Measurements from ENCODE around the gene SMG9. TPM values are rescaled to one million over a fixed set of nuclear protein-coding genes. Genes with fewer than 3 reads are reported as not detected.
"Not testable (repeated sequence)": the region's sequence is repeated elsewhere in the genome, so short reads cannot be mapped to it uniquely, and the experiment has no call there.

The SMG9 gene
- total and polyA plus RNA-seq, 5 donors, result 11.7 to 21.0 (median 15.3) TPM

GRCh38 chr19:43779820-43780219 lies 25.1 kb upstream of the SMG9 start:
- Histone ChIP-seq H3K4me3 (ENCODE audit: low read length) (no peak overlapping the region), H3K9me3 (ENCODE audit: control insufficient read depth, low read length) (no peaks in the 10 kb centered on the region), H3K27ac (ENCODE audit: low read length) (no peak overlapping the region), H3K27me3 (ENCODE audit: control insufficient read depth, insufficient read depth) (no peaks in the 10 kb centered on the region), H3K4me1 (ENCODE audit: control insufficient read depth, insufficient read depth, low read length) (no peaks in the 10 kb centered on the region)
- ATAC-seq, result no peak
- intact Hi-C loops (cut with DNase I), result loop anchor here in 1 of 4 donors (5.0 kb wide), 1 partner anchor 33 kb away; no protein-coding TSS in a partner anchor
- no peak for DNase-seq
- whole genome bisulfite sequencing, result 43% methylated on average over 3 of the region's 3 CpGs

GRCh38 chr19:43779147-43779819 lies 24.5 kb upstream of the SMG9 start:
- intact Hi-C loops (cut with DNase I), result no loop called here
- no peak overlapping the region for H3K4me3 ChIP-seq (ENCODE audit: low read length)
- H3K27me3 ChIP-seq (ENCODE audit: control insufficient read depth, insufficient read depth), result no peaks in the 10 kb centered on the region
- ATAC-seq, result peak; percentile 9 to 31
- no peaks in the 10 kb centered on the region for H3K4me1 ChIP-seq (ENCODE audit: control insufficient read depth, insufficient read depth, low read length)
- no peaks in the 10 kb centered on the region for H3K9me3 ChIP-seq (ENCODE audit: control insufficient read depth, low read length)
- peak in 2 of 3 donors; percentile 69 to 79 for DNase-seq
- no peak overlapping the region for H3K27ac ChIP-seq (ENCODE audit: low read length)
- WGBS, result 65% methylated on average over 16 of the region's 16 CpGs

- H3K27ac ChIP-seq (ENCODE audit: low read length), result no peak overlapping the region
- intact Hi-C loops (cut with DNase I), result no loop called here
- no peak overlapping the region for H3K4me3 ChIP-seq (ENCODE audit: low read length)
- no peaks in the 10 kb centered on the region for H3K27me3 ChIP-seq (ENCODE audit: control insufficient read depth, insufficient read depth)
- no peaks in the 10 kb centered on the region for H3K9me3 ChIP-seq (ENCODE audit: control insufficient read depth, low read length)
- ATAC-seq (no peak), DNase-seq (no peak)
- 92% methylated on average over 1 of the region's 1 CpG for WGBS
- H3K4me1 ChIP-seq (ENCODE audit: control insufficient read depth, insufficient read depth, low read length), result no peaks in the 10 kb centered on the region
These were observed 23.9 kb upstream of the SMG9 start for GRCh38 chr19:43778651-43779050.

GRCh38 chr19:43777163-43777695 lies 22.5 kb upstream of the SMG9 start:
- ATAC-seq (no peak), DNase-seq (peak in 1 of 3 donors; percentile 72)
- Histone ChIP-seq H3K27ac (ENCODE audit: low read length) (no peak overlapping the region), H3K9me3 (ENCODE audit: control insufficient read depth, low read length) (no peaks in the 10 kb centered on the region), H3K4me3 (ENCODE audit: low read length) (no peak overlapping the region), H3K27me3 (ENCODE audit: control insufficient read depth, insufficient read depth) (no peaks in the 10 kb centered on the region), H3K4me1 (ENCODE audit: control insufficient read depth, insufficient read depth, low read length) (no peaks in the 10 kb centered on the region)
- WGBS, result 8% methylated on average over 4 of the region's 4 CpGs
- intact Hi-C loops (cut with DNase I), result no loop called here

GRCh38 chr19:43776286-43776685 lies 21.5 kb upstream of the SMG9 start:
- WGBS, result 64% methylated on average over 11 of the region's 11 CpGs
- H3K4me3 ChIP-seq (ENCODE audit: low read length), result no peak overlapping the region
- DNase-seq, result no peak
- no peaks in the 10 kb centered on the region for H3K9me3 ChIP-seq (ENCODE audit: control insufficient read depth, low read length)
- intact Hi-C loops (cut with DNase I), result no loop called here
- no peaks in the 10 kb centered on the region for H3K4me1 ChIP-seq (ENCODE audit: control insufficient read depth, insufficient read depth, low read length)
- no peak overlapping the region for H3K27ac ChIP-seq (ENCODE audit: low read length)
- no peak for ATAC-seq
- H3K27me3 ChIP-seq (ENCODE audit: control insufficient read depth, insufficient read depth), result no peaks in the 10 kb centered on the region

- WGBS, result 92% methylated on average over 7 of the region's 7 CpGs
- ATAC-seq, result no peak
- no peaks in the 10 kb centered on the region for H3K9me3 ChIP-seq (ENCODE audit: control insufficient read depth, low read length)
- H3K4me1 ChIP-seq (ENCODE audit: control insufficient read depth, insufficient read depth, low read length), result no peaks in the 10 kb centered on the region
- intact Hi-C loops (cut with DNase I), result no loop called here
- no peak for DNase-seq
- no peak overlapping the region for H3K4me3 ChIP-seq (ENCODE audit: low read length)
- H3K27ac ChIP-seq (ENCODE audit: low read length), result no peak overlapping the region
- H3K27me3 ChIP-seq (ENCODE audit: control insufficient read depth, insufficient read depth), result no peaks in the 10 kb centered on the region
These were observed 20.6 kb upstream of the SMG9 start for GRCh38 chr19:43775299-43775890.

GRCh38 chr19:43774940-43775258 lies 20.1 kb upstream of the SMG9 start:
- DNase-seq; H3K9me3 ChIP-seq (ENCODE audit: control insufficient read depth, low read length); H3K27me3 ChIP-seq (ENCODE audit: control insufficient read depth, insufficient read depth); intact Hi-C loops (cut with DNase I); H3K4me1 ChIP-seq (ENCODE audit: control insufficient read depth, insufficient read depth, low read length); ATAC-seq; H3K4me3 ChIP-seq (ENCODE audit: low read length); H3K27ac ChIP-seq (ENCODE audit: low read length): not testable (repeated sequence)
- 65% methylated on average over 11 of the region's 11 CpGs for WGBS

- H3K4me1 ChIP-seq (ENCODE audit: control insufficient read depth, insufficient read depth, low read length), result no peaks in the 10 kb centered on the region
- no peak overlapping the region for H3K27ac ChIP-seq (ENCODE audit: low read length)
- ATAC-seq (peak; percentile 89 to 93), DNase-seq (peak; percentile 79 to 91 (median 90))
- no peaks in the 10 kb centered on the region for H3K9me3 ChIP-seq (ENCODE audit: control insufficient read depth, low read length)
- no peaks in the 10 kb centered on the region for H3K27me3 ChIP-seq (ENCODE audit: control insufficient read depth, insufficient read depth)
- 11% methylated on average over 63 of the region's 63 CpGs for WGBS
- intact Hi-C loops (cut with DNase I), result no loop called here
- no peak overlapping the region for H3K4me3 ChIP-seq (ENCODE audit: low read length)
These were observed 19.6 kb upstream of the SMG9 start for GRCh38 chr19:43774103-43774939.

GRCh38 chr19:43773725-43774102 lies 19.0 kb upstream of the SMG9 start:
- no peak overlapping the region for H3K27ac ChIP-seq (ENCODE audit: low read length)
- WGBS, result 55% methylated on average over 5 of the region's 5 CpGs
- intact Hi-C loops (cut with DNase I), result no loop called here
- DNase-seq (no peak), ATAC-seq (no peak)
- H3K27me3 ChIP-seq (ENCODE audit: control insufficient read depth, insufficient read depth), result no peaks in the 10 kb centered on the region
- H3K9me3 ChIP-seq (ENCODE audit: control insufficient read depth, low read length), result no peaks in the 10 kb centered on the region
- H3K4me1 ChIP-seq (ENCODE audit: control insufficient read depth, insufficient read depth, low read length), result no peaks in the 10 kb centered on the region
- no peak overlapping the region for H3K4me3 ChIP-seq (ENCODE audit: low read length)

- WGBS, result 90% methylated on average over 14 of the region's 14 CpGs
- Histone ChIP-seq H3K4me1 (ENCODE audit: control insufficient read depth, insufficient read depth, low read length) (no peaks in the 10 kb centered on the region), H3K4me3 (ENCODE audit: low read length) (no peak overlapping the region), H3K27ac (ENCODE audit: low read length) (no peak overlapping the region), H3K9me3 (ENCODE audit: control insufficient read depth, low read length) (no peaks in the 10 kb centered on the region), H3K27me3 (ENCODE audit: control insufficient read depth, insufficient read depth) (no peaks in the 10 kb centered on the region)
- intact Hi-C loops (cut with DNase I), result no loop called here
- ATAC-seq, result no peak
- peak in 1 of 3 donors; percentile 57 for DNase-seq
These were observed 14.5 kb upstream of the SMG9 start for GRCh38 chr19:43769256-43769655.
